Measurements from ENCODE around the gene NKX1-2.

NKX1-2 gene

DNA sequence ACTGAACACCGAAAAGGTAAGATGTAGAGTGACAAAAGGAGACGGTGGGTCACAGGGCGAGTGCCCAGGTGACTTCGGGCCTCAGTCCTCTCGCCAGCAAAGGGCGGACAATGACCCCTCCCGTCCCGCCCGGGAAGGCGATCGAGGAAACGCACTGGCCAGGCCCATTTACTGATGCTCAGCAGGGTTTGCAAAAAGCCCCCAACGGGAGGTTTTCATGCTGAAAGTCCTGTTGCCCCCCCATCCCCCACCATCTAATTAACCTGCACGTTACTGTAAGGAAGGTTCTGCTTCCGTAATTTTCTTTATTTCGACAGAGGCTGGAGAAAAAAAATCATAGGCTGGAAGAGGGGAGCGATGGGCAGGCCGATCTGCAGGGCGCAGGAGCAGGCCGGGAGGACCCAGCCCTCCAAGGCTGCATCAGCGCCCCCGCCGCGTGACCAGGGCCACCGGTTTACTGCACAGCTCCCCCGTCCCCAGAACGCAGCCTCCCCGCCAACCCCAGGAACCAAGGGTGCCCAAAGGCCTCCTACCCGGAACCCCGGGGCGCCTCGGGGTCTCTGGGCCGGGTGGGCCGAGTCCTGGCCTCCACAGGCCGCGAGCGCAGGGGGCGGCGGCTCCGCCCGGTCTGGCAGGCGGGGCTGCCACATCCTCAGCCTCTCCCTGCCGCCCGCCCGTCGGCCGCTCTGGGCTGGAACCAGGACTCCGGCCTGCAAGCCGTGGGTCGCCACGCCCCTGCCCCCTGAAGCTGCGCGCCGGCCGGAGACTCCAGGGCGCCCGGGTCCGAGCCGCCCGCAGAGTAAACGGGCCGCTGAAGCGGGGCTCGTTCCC, 31.7 kb downstream of the NKX1-2 start:
- DNase-seq (ENCODE audit: low read depth) = no peak
- peak overlapping the region; percentile 55 for H3K4me3 ChIP-seq (ENCODE audit: low read depth, low read length)
- TF ChIP-seq, protein P1, sequence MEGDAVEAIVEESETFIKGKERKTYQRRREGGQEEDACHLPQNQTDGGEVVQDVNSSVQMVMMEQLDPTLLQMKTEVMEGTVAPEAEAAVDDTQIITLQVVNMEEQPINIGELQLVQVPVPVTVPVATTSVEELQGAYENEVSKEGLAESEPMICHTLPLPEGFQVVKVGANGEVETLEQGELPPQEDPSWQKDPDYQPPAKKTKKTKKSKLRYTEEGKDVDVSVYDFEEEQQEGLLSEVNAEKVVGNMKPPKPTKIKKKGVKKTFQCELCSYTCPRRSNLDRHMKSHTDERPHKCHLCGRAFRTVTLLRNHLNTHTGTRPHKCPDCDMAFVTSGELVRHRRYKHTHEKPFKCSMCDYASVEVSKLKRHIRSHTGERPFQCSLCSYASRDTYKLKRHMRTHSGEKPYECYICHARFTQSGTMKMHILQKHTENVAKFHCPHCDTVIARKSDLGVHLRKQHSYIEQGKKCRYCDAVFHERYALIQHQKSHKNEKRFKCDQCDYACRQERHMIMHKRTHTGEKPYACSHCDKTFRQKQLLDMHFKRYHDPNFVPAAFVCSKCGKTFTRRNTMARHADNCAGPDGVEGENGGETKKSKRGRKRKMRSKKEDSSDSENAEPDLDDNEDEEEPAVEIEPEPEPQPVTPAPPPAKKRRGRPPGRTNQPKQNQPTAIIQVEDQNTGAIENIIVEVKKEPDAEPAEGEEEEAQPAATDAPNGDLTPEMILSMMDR (IDR thresholded peaks at IDR 0.05; ENCODE audit: low read depth, low read length, missing control alignments) = no peak

DNA sequence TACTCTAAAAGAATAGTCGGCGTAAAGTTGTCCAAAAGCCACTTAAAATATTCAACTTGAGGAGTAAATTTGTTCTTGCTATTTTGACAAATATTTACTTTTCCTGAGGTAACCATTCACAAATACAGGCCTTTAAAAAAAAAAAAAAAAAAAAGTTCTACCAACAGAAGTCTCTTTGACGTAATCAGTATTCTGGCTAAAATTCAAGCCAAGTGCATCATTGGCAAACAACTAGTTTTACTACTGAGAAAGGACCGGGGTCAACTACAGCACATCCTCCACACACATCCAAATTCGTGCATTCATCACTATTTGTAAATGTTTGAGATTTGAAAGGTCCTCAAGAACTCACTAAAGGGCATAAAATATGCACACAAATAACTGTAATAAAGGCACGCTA, 33.1 kb downstream of the NKX1-2 start:
- no peak for DNase-seq (ENCODE audit: low read depth)
- TF ChIP-seq, protein P1 (IDR thresholded peaks at IDR 0.05; ENCODE audit: low read depth, low read length, missing control alignments) = no peak

DNA sequence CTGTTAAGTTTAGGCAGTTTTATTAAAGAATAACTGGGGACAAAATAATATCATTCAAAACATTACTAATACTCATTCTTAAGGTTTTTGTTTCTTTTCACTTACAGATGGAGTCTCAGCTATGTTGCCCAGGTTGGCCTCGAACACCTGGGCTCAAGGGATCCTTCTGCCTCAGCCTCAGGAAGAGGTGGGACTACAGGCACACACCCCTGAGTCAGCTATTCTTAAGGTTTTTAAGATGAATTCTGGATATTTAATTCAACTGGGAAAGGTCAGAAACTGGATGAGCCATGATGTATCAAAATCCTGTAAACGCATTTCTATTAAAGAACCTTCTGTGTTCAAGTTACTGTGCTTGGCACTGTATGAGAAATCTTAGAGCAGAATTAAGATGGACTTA, 34.6 kb downstream of the NKX1-2 start:
- DNase-seq (ENCODE audit: low read depth) = no peak
- TF ChIP-seq, protein P1 (IDR thresholded peaks at IDR 0.05; ENCODE audit: low read depth, low read length, missing control alignments) = no peak

More for the DNA sequence above, 33.1 kb downstream of the NKX1-2 start:
- H3K4me3 ChIP-seq (ENCODE audit: low read depth, low read length) = no peak overlapping the region

DNA sequence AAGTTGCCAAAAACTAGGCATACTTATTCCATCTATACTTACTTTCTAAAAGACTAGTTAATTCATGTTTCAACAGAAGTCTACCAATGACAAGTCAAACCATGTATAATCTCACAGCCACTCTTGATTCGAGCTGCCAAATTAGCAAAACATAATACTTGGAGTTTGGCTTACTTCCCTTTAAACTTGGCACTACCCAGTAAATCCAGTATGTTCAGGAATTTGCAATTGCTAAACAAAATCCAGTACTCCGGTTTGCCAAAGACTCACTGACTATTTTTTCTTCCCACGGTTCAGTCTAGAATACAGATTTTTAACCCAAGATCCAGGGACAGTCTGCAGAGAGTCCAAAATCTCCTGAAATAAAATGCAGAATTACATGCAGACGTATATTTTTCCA, 35.8 kb downstream of the NKX1-2 start:
- TF ChIP-seq, protein P1 (IDR thresholded peaks at IDR 0.05; ENCODE audit: low read depth, low read length, missing control alignments) = no peak
- no peak overlapping the region for H3K4me3 ChIP-seq (ENCODE audit: low read depth, low read length)
- no peak for DNase-seq (ENCODE audit: low read depth)

More for the DNA sequence above, 34.6 kb downstream of the NKX1-2 start:
- no peak overlapping the region for H3K4me3 ChIP-seq (ENCODE audit: low read depth, low read length)

DNA sequence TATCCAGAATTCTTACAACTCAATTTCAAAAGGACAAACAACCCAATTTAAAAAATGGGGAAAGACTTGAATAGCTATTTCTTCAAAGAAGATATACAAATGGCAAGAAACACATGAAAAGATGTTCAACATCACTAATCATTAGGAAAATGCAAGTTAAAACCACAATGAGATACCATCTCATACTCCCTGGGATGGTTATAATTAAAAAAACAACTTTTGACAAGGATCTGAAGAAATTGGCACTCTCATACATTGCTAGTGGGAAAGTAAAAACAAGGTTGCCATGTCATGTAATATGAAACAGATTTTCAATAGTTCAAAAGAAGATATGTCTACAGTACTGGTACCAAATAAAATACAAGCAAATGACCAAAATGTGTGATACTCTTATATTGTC, 40.1 kb downstream of the NKX1-2 start:
- no peak overlapping the region for H3K4me3 ChIP-seq (ENCODE audit: low read depth, low read length)
- no peak for DNase-seq (ENCODE audit: low read depth)
- TF ChIP-seq, protein P1 (IDR thresholded peaks at IDR 0.05; ENCODE audit: low read depth, low read length, missing control alignments) = no peak

DNA sequence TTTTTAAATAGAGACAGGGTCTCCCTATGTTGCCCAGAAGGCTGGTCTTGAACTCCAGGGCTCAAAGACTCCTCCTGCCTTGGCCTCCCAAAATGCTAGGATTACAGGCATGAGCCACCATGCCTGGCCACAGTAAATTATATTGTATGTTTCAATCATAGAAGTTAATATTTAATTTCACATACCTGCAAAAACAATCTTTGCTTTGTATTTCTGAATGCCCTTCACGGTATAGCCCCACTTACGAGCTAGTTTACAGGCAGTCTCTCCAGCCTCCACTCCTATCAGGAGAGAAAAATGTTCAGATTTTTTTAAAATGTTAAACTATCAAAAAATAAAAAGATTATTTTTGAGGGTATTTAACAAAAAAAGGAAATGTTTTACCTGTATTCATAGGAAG, 41.5 kb downstream of the NKX1-2 start:
- TF ChIP-seq, protein P1 (IDR thresholded peaks at IDR 0.05; ENCODE audit: low read depth, low read length, missing control alignments) = no peak

DNA sequence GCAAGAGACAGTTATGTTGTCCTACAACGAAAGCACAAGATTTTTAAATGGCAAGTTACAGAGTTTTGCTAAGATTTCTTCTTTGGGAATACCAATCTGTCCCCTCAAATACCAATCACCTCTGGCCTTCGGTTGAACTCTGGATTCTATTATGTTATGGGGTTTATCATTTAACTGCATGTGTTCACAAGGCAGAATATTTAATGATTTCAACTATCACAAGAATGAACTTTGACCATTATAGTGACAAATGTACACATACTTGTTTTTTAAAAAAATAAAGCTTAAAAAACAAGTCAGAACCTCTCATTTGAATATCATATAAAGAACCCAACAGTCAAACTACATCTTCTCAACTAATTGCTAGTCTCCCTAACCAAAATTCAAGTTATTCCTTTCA, 42.4 kb downstream of the NKX1-2 start:
- H3K4me3 ChIP-seq (ENCODE audit: low read depth, low read length) = no peak overlapping the region
- TF ChIP-seq, protein P1 (IDR thresholded peaks at IDR 0.05; ENCODE audit: low read depth, low read length, missing control alignments) = no peak
- DNase-seq (ENCODE audit: low read depth) = no peak

More for the DNA sequence above, 41.5 kb downstream of the NKX1-2 start:
- no peak for DNase-seq (ENCODE audit: low read depth)
- no peak overlapping the region for H3K4me3 ChIP-seq (ENCODE audit: low read depth, low read length)
